ENCODE measurements around the gene ZNF584. TPM values are rescaled to one million over a fixed set of nuclear protein-coding genes. Genes with fewer than 3 reads are reported as not detected.

The ZNF584 gene
- 3.9 and 8.9 TPM in 2 replicates for polyA plus RNA-seq

GRCh38 chr19:58408152-58409009 is at the start of gene ZNF584:
ZNF584 (plus strand) TSS chr19:58408649; CDS start chr19:58409148, 499 bp downstream.

GRCh38 chr19:58362272-58362994 is 46.0 kb upstream of the ZNF584 start, which contains the start of gene ZNF497:
ZNF497 (minus strand) TSS chr19:58362751; CDS start chr19:58357635, 5,116 bp downstream.

GRCh38 chr19:58380662-58381459 is 27.6 kb upstream of the ZNF584 start, which contains the start of gene ZNF837:
ZNF837 (minus strand) TSS chr19:58381030; CDS start chr19:58369332, 11,698 bp downstream.

GRCh38 chr19:58386576-58387337 is 21.7 kb upstream of the ZNF584 start, which contains the start of gene RPS5:
RPS5 (plus strand) TSS chr19:58387269; CDS start chr19:58388138, 869 bp downstream.

GRCh38 chr19:58395220-58395978 is 13.1 kb upstream of the ZNF584 start, which contains the start of gene RNF225:
RNF225 (plus strand) TSS chr19:58395656; CDS start chr19:58396090, 434 bp downstream.

GRCh38 chr19:58439576-58440554 is 31.4 kb downstream of the ZNF584 start, which contains the start of gene ZNF132:
ZNF132 (minus strand) TSS chr19:58440153; CDS start chr19:58439821, 332 bp downstream.

GRCh38 chr19:58451358-58452101 is 43.1 kb downstream of the ZNF584 start, which contains the start of gene ZNF324B:
ZNF324B (plus strand) TSS chr19:58451622; CDS start chr19:58453702, 2,080 bp downstream.

GRCh38 chr19:58466760-58467589 is 58.5 kb downstream of the ZNF584 start, which contains the start of gene ZNF324:
ZNF324 (plus strand) TSS chr19:58467080; CDS start chr19:58469186, 2,106 bp downstream.

Other genes with a start within 250 kb of the ZNF584 start
- 4.2 and 9.0 TPM in 2 replicates for gene ZNF274, start 225.6 kb upstream of the ZNF584 start, polyA plus RNA-seq
- 18.3 and 31.5 TPM in 2 replicates for gene ZNF544, start 179.7 kb upstream of the ZNF584 start, polyA plus RNA-seq
- 0.55 and 1.3 TPM in 2 replicates for gene ZNF8, start 129.7 kb upstream of the ZNF584 start, polyA plus RNA-seq
- 113 and 115 TPM in 2 replicates for gene ERVK3-1, start 103.3 kb upstream of the ZNF584 start, polyA plus RNA-seq
- gene ZSCAN22, start 81.7 kb upstream of the ZNF584 start, polyA plus RNA-seq, result 0.51 TPM in 1 of 2 replicates, not detected in the other
- 0.66 TPM in 1 of 2 replicates, not detected in the other for gene A1BG, start 55.2 kb upstream of the ZNF584 start, polyA plus RNA-seq
- gene ZNF497, start 45.9 kb upstream of the ZNF584 start, polyA plus RNA-seq, result 0.09 and 0.14 TPM in 2 replicates
- not detected in 2 replicates for gene ZNF837, start 27.6 kb upstream of the ZNF584 start, polyA plus RNA-seq
- gene RPS5, start 21.4 kb upstream of the ZNF584 start, polyA plus RNA-seq, result 419 and 449 TPM in 2 replicates
- gene RNF225, start 13.0 kb upstream of the ZNF584 start, polyA plus RNA-seq, result not detected in 2 replicates
- 1.0 and 2.4 TPM in 2 replicates for gene ZNF132, start 31.5 kb downstream of the ZNF584 start, polyA plus RNA-seq
- 0.07 TPM in 1 of 2 replicates, not detected in the other for gene ZNF324B, start 43.0 kb downstream of the ZNF584 start, polyA plus RNA-seq
- 0.94 and 2.4 TPM in 2 replicates for gene ZNF324, start 58.4 kb downstream of the ZNF584 start, polyA plus RNA-seq
- gene ZNF446, start 67.7 kb downstream of the ZNF584 start, polyA plus RNA-seq, result 1.5 and 2.1 TPM in 2 replicates
- 36.9 and 41.6 TPM in 2 replicates for gene SLC27A5, start 103.3 kb downstream of the ZNF584 start, polyA plus RNA-seq
- 0.29 and 0.50 TPM in 2 replicates for gene ZBTB45, start 111.2 kb downstream of the ZNF584 start, polyA plus RNA-seq
- gene TRIM28, start 135.4 kb downstream of the ZNF584 start, polyA plus RNA-seq, result 25.8 and 31.4 TPM in 2 replicates
- gene CHMP2A, start 146.5 kb downstream of the ZNF584 start, polyA plus RNA-seq, result 210 and 234 TPM in 2 replicates
- 6.2 and 12.5 TPM in 2 replicates for gene UBE2M, start 150.0 kb downstream of the ZNF584 start, polyA plus RNA-seq
- gene MZF1, start 164.7 kb downstream of the ZNF584 start, polyA plus RNA-seq, result 1.3 and 2.5 TPM in 2 replicates

Measured in Purkinje cell (primary cell).